SIG-M5 (cell line): Measurements from ENCODE around the gene PRAMEF7.
"Not testable (repeated sequence)": the region's sequence is repeated elsewhere in the genome, so short reads cannot be mapped to it uniquely, and the experiment has no call there.

Source experiments
- DNase-seq: peaks from one replicate; lab custom pipeline; 2025; lab: John Stamatoyannopoulos, UW

Gene PRAMEF7

GRCh38 chr1:12916310-12916709 lies at the start of gene PRAMEF7:
TSS of gene PRAMEF7 (plus strand) at chr1:12916610. CDS start at chr1:12917693, 1,083 bp downstream.
- DNase-seq = not testable (repeated sequence)

GRCh38 chr1:12878453-12878852 lies 38.0 kb upstream of the PRAMEF7 start:
- DNase-seq = not testable (repeated sequence)

GRCh38 chr1:12886101-12886500 lies 30.3 kb upstream of the PRAMEF7 start, which contains the start of gene PRAMEF4:
TSS of gene PRAMEF4 (minus strand) at chr1:12886201. CDS start at chr1:12883394, 2,807 bp downstream.
- not testable (repeated sequence) for DNase-seq

- not testable (repeated sequence) for DNase-seq
Observed at GRCh38 chr1:12898170-12898569, 18.2 kb upstream of the PRAMEF7 start, which contains the start of gene PRAMEF10. TSS of gene PRAMEF10 (minus strand) at chr1:12898270. CDS start at chr1:12895847, 2,423 bp downstream.

GRCh38 chr1:12899186-12899585 lies 17.2 kb upstream of the PRAMEF7 start:
- DNase-seq = not testable (repeated sequence)

- not testable (repeated sequence) for DNase-seq
Observed at GRCh38 chr1:12903793-12904572, 12.4 kb upstream of the PRAMEF7 start.

- DNase-seq = not testable (repeated sequence)
Observed at GRCh38 chr1:12921749-12922148, 5.3 kb downstream of the PRAMEF7 start.

GRCh38 chr1:12924368-12924767 lies 8.0 kb downstream of the PRAMEF7 start:
- DNase-seq = not testable (repeated sequence)

GRCh38 chr1:12947480-12947879 lies 31.1 kb downstream of the PRAMEF7 start, which contains the start of gene PRAMEF6:
TSS of gene PRAMEF6 (minus strand) at chr1:12947580. CDS start at chr1:12942518, 5,062 bp downstream.
- not testable (repeated sequence) for DNase-seq
